A673 (cell line): Measurements from ENCODE around the gene TINAGL1.

ENCODE experiments used
- EZH2 ChIP-seq: fragments of 200-600 bp; sonication (generic); IDR thresholded peaks from 2 replicates; pipeline ENCODE4 v1.6.1; 2017; ENCODE audit warnings: borderline replicate concordance, low read depth, mild to moderate bottlenecking, mixed read lengths, antibody characterized with exemption, low read length; ENCODE audit not compliant: poor library complexity, severe bottlenecking
- TF ChIP-seq, protein P1 (sequence below): fragments of 300-800, 200-600 bp; sonication (generic); conservative IDR thresholded peaks from 2 replicates; pipeline ENCODE4 v1.5.1; 2017; ENCODE audit warnings: low read depth, mild to moderate bottlenecking, antibody characterized with exemption, low read length, moderate library complexity, mixed read lengths

GRCh38 chr1:31627930-31628559 is 51.7 kb downstream of the TINAGL1 start:
- TF ChIP-seq, protein P1, sequence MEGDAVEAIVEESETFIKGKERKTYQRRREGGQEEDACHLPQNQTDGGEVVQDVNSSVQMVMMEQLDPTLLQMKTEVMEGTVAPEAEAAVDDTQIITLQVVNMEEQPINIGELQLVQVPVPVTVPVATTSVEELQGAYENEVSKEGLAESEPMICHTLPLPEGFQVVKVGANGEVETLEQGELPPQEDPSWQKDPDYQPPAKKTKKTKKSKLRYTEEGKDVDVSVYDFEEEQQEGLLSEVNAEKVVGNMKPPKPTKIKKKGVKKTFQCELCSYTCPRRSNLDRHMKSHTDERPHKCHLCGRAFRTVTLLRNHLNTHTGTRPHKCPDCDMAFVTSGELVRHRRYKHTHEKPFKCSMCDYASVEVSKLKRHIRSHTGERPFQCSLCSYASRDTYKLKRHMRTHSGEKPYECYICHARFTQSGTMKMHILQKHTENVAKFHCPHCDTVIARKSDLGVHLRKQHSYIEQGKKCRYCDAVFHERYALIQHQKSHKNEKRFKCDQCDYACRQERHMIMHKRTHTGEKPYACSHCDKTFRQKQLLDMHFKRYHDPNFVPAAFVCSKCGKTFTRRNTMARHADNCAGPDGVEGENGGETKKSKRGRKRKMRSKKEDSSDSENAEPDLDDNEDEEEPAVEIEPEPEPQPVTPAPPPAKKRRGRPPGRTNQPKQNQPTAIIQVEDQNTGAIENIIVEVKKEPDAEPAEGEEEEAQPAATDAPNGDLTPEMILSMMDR: no peak
- TF ChIP-seq EZH2: no peak
